Measurements from ENCODE around the gene LIN7B. TPM values are rescaled to one million over a fixed set of nuclear protein-coding genes. Genes with fewer than 3 reads are reported as not detected.

LIN7B gene
- total and polyA plus RNA-seq, 2 of the 13 experiments (the other 11 are each of a cell fraction or from before 2014, with no cell fraction given): 5.3 to 7.6 TPM

GRCh38 chr19:49085020-49085867 lies 28.9 kb upstream of the LIN7B start, which contains the start of gene SNRNP70 (continued):
- TF ChIP-seq ATF4 (CRISPR knock-in tag; IDR thresholded peaks at IDR 0.05): no peak
- no peak for TF ChIP-seq SRSF4 (IDR thresholded peaks at IDR 0.05; ENCODE audit: low read depth, low read length, poor library complexity, severe bottlenecking)
- TF ChIP-seq CBX1 (IDR thresholded peaks at IDR 0.05; ENCODE audit: low read depth): peak; percentile 65
- TF ChIP-seq ZNF800 (CRISPR knock-in tag; IDR thresholded peaks at IDR 0.05): 0 out of 2 replicates have a peak, but pooled peaks have one; percentile 57
- TF ChIP-seq U2AF2 (IDR thresholded peaks at IDR 0.05; ENCODE audit: low read depth, low read length): no peak
- TF ChIP-seq RBM22 (optimal IDR thresholded peaks at IDR 0.05; ENCODE audit: low read length): no peak
- 0 out of 2 replicates have a peak, but pooled peaks have one; percentile 46 for TF ChIP-seq GZF1 (CRISPR knock-in tag; IDR thresholded peaks at IDR 0.05)
- TF ChIP-seq XRCC5 (optimal IDR thresholded peaks at IDR 0.05; ENCODE audit: low read length): peak; percentile 83
- peak; percentile 85; the same call in 1 of the 2 replicates for TF ChIP-seq NAIF1 (CRISPR knock-in tag; IDR thresholded peaks at IDR 0.05; ENCODE audit: borderline replicate concordance)
- TF ChIP-seq GPN1 (CRISPR knock-in tag; IDR thresholded peaks at IDR 0.05; ENCODE audit: borderline replicate concordance): 0 out of 2 replicates have a peak, but pooled peaks have one; percentile 33
- peak; percentile 64; the same call in 1 of the 2 replicates for TF ChIP-seq AFF4 (CRISPR knock-in tag; IDR thresholded peaks at IDR 0.05)
- TF ChIP-seq KDM5B (CRISPR knock-in tag; IDR thresholded peaks at IDR 0.05; ENCODE audit: borderline replicate concordance): peak; percentile 80; the same call in 1 of the 2 replicates
- no peak for TF ChIP-seq HNRNPH1 (optimal IDR thresholded peaks at IDR 0.05; ENCODE audit: low read depth, low read length)
- peak; percentile 6; the same call in 1 of the 2 replicates for TF ChIP-seq SIX1 (CRISPR knock-in tag; IDR thresholded peaks at IDR 0.05; ENCODE audit: borderline replicate concordance)
- peak; percentile 56; the same call in 1 of the 2 replicates for TF ChIP-seq ZBTB43 (CRISPR knock-in tag; conservative IDR thresholded peaks at IDR 0.05)
- TF ChIP-seq ZBTB4 (CRISPR knock-in tag; IDR thresholded peaks at IDR 0.05; ENCODE audit: borderline replicate concordance): no peak

All from HepG2 (cell line).